Measurements from ENCODE around the gene TRIM25. TPM values are rescaled to one million over a fixed set of nuclear protein-coding genes. Genes with fewer than 3 reads are reported as not detected.

The TRIM25 gene
- total RNA-seq, 1 donor from 2014 or later: 19.2 TPM

DNA sequence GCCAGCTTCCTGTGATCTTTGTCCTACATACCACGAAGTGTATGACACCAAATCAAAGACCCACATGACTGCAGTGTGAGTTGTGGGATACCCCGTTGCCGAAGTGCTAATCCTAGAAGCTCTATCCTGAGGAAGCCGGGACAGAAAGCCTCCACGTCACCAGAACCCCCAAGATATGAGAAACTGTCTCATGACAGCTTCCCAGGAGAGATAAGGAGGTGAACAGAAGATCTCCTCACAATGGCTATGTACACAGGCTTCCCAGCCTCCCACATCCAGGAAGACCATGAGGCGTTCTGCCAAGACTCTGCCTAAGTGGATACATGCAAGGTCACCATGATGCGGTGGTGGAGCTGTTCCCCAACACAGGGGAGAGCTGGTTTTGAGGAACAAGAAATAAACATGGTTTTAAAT, 37.1 kb downstream of the TRIM25 start:
- no peaks in the 10 kb centered on the region for H3K9me3 Mint-ChIP-seq (ENCODE audit: low read depth)
- H3K27me3 Mint-ChIP-seq (ENCODE audit: low read depth): no peaks in the 10 kb centered on the region
- TF ChIP-seq, protein P1, sequence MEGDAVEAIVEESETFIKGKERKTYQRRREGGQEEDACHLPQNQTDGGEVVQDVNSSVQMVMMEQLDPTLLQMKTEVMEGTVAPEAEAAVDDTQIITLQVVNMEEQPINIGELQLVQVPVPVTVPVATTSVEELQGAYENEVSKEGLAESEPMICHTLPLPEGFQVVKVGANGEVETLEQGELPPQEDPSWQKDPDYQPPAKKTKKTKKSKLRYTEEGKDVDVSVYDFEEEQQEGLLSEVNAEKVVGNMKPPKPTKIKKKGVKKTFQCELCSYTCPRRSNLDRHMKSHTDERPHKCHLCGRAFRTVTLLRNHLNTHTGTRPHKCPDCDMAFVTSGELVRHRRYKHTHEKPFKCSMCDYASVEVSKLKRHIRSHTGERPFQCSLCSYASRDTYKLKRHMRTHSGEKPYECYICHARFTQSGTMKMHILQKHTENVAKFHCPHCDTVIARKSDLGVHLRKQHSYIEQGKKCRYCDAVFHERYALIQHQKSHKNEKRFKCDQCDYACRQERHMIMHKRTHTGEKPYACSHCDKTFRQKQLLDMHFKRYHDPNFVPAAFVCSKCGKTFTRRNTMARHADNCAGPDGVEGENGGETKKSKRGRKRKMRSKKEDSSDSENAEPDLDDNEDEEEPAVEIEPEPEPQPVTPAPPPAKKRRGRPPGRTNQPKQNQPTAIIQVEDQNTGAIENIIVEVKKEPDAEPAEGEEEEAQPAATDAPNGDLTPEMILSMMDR (IDR thresholded peaks at IDR 0.05): no peak
- H3K27ac Mint-ChIP-seq (ENCODE audit: unreplicated experiment): no peak overlapping the region
- H3K4me1 Mint-ChIP-seq (ENCODE audit: low read depth): peaks cover 3% of the 10 kb centered on the region
- H3K36me3 Mint-ChIP-seq (ENCODE audit: low read depth): no peaks in the 10 kb centered on the region
- DNase-seq (ENCODE audit: low spot score): no peak
- H3K4me3 Mint-ChIP-seq (ENCODE audit: unreplicated experiment): no peak overlapping the region

DNA sequence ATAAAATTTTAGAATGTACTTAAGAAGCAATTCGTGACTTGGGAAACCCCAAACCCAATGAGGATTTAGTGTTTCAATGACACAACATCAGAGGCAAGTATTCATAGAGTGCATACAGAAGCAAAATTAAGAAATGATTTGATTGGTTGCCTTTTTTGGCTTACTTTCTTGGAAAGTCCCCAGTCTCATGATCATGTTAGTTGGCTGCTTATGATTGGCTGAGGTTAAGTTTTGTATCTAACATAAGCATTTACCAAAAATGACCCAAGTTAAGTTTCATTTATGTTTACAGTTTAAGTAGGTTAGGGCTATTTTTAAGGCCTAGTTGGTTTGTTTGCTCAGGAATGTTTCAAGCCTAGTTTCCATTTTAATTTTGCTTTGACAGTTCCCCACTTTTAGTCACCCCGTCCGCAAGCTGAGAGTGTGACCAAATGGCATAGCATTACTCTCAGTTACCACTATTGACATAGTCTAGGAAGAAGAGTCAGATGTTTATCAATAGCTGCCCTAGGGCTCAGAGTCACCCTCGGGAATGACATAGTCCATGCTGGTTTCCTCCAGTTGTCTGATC, 43.7 kb downstream of the TRIM25 start:
- H3K36me3 Mint-ChIP-seq (ENCODE audit: low read depth): no peaks in the 10 kb centered on the region
- DNase-seq (ENCODE audit: low spot score): no peak
- H3K4me1 Mint-ChIP-seq (ENCODE audit: low read depth): no peaks in the 10 kb centered on the region
- TF ChIP-seq, protein P1 (IDR thresholded peaks at IDR 0.05): no peak
- H3K9me3 Mint-ChIP-seq (ENCODE audit: low read depth): no peaks in the 10 kb centered on the region
- no peak overlapping the region for H3K4me3 Mint-ChIP-seq (ENCODE audit: unreplicated experiment)
- H3K27ac Mint-ChIP-seq (ENCODE audit: unreplicated experiment): no peak overlapping the region
- no peaks in the 10 kb centered on the region for H3K27me3 Mint-ChIP-seq (ENCODE audit: low read depth)

- Mint-ChIP-seq H3K4me1 (ENCODE audit: low read depth) (no peaks in the 10 kb centered on the region), H3K9me3 (ENCODE audit: low read depth) (no peaks in the 10 kb centered on the region), H3K27ac (ENCODE audit: unreplicated experiment) (no peak overlapping the region), H3K27me3 (ENCODE audit: low read depth) (no peaks in the 10 kb centered on the region), H3K4me3 (ENCODE audit: unreplicated experiment) (no peak overlapping the region), H3K36me3 (ENCODE audit: low read depth) (no peaks in the 10 kb centered on the region)
- TF ChIP-seq, protein P1 (IDR thresholded peaks at IDR 0.05): no peak
- no peak for DNase-seq (ENCODE audit: low spot score)
These were observed 45.1 kb downstream of the TRIM25 start for GRCh38 chr17:56868716-56869115.

GRCh38 chr17:56867948-56868376, 45.9 kb downstream of the TRIM25 start:
- no peaks in the 10 kb centered on the region for H3K27me3 Mint-ChIP-seq (ENCODE audit: low read depth)
- no peak overlapping the region for H3K27ac Mint-ChIP-seq (ENCODE audit: unreplicated experiment)
- peaks cover 1% of the 10 kb centered on the region for H3K36me3 Mint-ChIP-seq (ENCODE audit: low read depth)
- no peaks in the 10 kb centered on the region for H3K9me3 Mint-ChIP-seq (ENCODE audit: low read depth)
- no peak overlapping the region for H3K4me3 Mint-ChIP-seq (ENCODE audit: unreplicated experiment)
- no peaks in the 10 kb centered on the region for H3K4me1 Mint-ChIP-seq (ENCODE audit: low read depth)
- no peak for DNase-seq (ENCODE audit: low spot score)
- TF ChIP-seq, protein P1 (IDR thresholded peaks at IDR 0.05): no peak

DNA sequence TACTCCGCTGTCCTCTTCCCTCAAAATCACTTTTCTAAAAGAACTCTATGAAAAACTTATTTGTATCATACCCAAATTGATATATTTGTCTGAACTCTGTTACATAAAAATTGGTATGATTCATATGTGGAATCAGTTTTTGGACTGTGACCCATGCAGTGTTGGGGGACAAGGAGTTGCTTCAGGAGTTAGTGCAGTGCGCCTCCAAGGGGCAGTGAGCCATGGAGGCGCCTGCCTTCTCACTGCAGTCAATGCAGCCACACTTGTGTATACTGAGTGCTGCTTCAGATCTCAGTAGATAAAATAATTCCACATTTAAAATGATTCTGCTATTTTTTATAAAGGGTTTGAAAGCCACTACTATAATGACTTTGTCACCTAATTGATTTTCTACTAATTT, 47.4 kb downstream of the TRIM25 start:
- Mint-ChIP-seq H3K4me1 (ENCODE audit: low read depth) (no peaks in the 10 kb centered on the region), H3K27ac (ENCODE audit: unreplicated experiment) (no peak overlapping the region), H3K27me3 (ENCODE audit: low read depth) (no peaks in the 10 kb centered on the region), H3K9me3 (ENCODE audit: low read depth) (no peaks in the 10 kb centered on the region), H3K4me3 (ENCODE audit: unreplicated experiment) (no peak overlapping the region), H3K36me3 (ENCODE audit: low read depth) (peaks cover 4% of the 10 kb centered on the region)
- TF ChIP-seq, protein P1 (IDR thresholded peaks at IDR 0.05): no peak
- DNase-seq (ENCODE audit: low spot score): no peak
